GM04503 (cell line): ENCODE results near the gene EFCAB5.
"Not testable (repeated sequence)": the region's sequence is repeated elsewhere in the genome, so short reads cannot be mapped to it uniquely, and the experiment has no call there.

Experiments
- DNase-seq: peaks from one replicate; pipeline ENCODE4 v3.0.0-alpha.2; 2012; ENCODE audit warnings: low read depth

Gene EFCAB5

DNA sequence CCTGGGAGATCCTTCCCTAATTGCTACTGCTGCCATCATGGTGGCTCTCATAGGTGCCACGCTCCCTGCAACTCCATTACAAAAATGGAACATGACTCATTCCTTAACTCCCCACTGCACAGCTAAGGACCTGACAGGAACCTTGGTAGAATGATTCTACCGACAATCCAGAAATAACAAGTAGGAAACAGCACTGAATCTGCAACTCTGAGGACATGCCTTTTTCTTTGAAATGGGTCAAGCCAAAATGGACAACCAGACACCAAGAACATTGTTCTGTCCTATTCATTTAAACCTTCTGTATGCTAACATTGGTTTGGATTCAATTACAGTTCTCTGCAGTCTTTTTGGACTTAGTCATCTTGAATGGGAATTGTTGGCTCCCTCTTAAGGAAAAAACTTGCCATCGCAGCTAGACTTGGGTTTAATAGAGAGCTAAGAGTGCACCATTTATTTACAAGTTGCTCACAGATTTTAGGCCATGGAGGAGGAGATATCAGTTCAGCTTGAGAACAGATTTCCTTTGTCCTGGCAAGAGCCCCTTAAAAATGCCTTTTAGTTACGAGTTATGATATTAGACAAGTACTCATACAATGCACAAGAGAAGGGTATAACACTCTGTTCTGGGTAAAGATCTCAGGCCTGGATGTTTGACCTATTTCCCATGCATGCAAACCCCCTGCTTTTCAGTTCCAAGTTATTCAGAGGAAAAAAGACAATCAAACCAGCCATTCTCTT lies 154.2 kb downstream of the EFCAB5 start:
- peak; percentile 52 for DNase-seq

DNA sequence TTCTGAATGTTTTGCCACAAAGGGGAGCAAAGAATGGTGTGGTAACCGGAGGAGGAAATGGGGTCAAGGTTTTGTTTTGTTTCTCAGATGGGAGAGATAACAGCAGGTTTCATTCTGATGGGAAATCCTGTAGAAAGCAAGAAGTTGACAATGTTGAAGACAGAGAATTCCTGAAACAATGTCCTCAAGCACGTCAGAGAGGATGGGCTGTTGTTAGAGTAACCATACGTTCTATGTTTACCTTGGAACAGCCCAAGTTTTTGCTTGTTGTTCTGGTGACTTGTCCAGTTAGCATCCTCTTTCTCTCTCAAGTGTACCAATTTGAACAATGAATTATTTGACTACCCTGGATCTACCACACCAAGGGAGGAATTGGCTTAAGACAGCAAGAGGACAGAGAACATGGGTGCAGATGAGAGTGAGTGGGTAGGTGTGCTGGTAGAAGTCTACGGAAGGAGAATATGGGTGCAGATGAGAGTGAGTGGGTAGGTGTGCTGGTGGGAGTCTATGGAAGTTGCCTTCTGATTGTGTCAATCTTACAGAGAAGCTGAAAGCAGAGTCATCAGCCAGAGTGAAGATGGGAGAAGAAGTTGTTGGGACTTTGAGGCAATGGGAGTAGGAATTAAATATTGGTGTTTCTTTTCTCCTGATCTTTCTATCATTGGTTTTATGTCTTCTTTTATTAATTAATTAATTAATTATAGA lies 160.4 kb downstream of the EFCAB5 start:
- no peak for DNase-seq

DNA sequence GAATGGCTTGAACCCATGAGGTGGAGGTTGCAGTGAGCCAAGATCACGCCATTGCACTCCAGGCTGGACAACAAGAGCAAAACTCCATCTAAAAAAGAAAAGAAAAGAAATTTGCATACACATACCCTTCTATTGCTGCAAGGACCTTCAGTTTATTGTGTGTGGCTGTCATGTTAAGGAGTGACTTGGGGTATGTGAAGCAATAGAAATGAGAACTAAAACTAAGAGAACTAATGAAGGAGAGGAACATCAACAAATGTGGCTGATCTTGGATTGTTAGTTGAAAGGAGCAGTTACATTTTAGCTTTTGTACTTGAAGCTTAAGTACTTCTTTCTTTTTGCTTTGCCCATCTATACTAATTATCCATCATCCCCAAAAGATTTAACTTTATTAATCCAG lies 162.5 kb downstream of the EFCAB5 start:
- DNase-seq = no peak

DNA sequence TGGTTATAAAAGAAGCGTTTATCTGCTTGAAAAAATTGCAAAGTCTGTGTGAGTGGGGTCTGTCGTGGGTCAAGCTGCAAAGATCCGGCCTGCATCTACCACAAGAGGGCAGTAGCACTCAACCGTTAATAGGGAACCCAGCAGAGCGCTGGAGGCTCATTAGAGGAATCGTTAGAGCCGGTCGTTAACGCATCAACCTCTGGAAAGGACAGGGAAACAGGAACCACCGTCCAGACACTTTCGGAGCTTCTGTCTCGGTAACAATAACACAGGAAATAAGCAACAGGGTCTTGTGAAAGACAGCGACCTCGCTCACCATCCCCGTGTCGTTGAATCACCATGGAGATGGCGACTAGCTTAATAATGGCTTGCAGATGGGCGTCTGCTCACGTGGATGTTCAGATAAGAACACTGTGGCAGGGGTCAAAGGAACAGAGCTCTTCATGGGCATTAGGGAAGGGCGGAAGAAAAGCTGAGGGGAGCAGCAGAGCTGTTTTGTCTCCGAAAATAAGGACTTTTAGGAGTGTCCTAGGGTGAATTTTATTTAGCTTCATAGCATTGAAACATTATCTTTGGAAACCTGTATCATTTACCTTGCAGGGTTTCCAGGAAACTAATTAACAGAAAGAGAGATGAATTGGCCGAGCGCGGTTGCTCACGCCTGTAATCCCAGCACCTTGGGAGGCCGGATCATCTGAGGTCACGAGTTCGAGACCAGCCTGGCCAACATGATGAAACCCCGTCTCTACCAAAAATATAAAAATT lies 163.3 kb downstream of the EFCAB5 start:
- DNase-seq = peak; percentile 53

DNA sequence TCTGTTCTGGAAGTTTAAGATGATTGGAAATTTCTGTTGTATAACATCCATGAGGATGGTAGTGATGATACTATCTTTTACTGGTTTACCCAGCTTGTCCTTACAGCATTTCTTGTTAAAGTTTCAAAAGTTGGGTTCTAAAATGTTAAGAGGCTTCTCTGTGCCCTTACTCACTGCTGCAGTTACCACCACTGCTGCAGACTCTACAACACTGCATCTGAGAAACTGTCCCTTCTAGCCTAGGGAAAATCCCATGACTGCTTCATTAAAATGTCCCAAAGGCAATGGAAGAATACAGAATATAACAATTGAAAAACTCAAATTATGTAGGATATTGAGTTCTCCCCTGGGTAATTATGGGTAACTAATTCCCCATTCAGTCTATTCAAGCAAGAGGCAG lies 171.4 kb downstream of the EFCAB5 start:
- DNase-seq = no peak

DNA sequence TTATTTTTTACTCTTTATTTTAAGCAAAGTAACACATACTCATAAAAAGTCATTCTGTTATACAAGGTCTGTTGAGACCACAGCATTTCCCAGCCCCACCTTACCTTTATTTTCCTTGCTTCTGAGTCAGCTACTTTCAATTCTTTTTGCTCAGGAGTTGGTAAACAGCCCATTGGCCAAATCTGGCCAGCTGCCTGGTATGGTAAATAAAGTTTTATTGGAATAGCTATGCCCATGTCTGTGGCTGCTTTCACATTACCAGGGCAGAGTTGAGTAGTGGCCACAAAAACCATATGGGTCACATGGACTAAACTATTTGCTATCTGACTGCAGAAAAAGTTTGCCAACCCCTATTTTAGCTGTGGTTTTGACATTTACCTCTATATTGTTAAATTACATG lies 171.8 kb downstream of the EFCAB5 start:
- no peak for DNase-seq

DNA sequence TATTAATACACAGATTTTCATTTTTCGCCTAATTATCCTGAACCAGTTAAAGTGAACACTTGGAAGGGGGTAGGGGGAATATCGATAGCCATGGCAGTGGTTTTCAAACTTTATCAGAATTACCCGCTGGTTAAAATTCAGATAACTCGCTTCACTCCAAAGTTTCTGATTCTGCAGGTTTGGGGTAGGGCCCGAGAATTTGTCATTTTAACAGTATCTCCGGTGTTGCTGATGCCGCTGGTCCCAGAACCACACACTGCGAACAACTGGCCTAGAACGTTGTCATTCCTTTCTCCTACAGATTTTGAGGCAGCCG lies 174.9 kb downstream of the EFCAB5 start:
- no peak for DNase-seq

DNA sequence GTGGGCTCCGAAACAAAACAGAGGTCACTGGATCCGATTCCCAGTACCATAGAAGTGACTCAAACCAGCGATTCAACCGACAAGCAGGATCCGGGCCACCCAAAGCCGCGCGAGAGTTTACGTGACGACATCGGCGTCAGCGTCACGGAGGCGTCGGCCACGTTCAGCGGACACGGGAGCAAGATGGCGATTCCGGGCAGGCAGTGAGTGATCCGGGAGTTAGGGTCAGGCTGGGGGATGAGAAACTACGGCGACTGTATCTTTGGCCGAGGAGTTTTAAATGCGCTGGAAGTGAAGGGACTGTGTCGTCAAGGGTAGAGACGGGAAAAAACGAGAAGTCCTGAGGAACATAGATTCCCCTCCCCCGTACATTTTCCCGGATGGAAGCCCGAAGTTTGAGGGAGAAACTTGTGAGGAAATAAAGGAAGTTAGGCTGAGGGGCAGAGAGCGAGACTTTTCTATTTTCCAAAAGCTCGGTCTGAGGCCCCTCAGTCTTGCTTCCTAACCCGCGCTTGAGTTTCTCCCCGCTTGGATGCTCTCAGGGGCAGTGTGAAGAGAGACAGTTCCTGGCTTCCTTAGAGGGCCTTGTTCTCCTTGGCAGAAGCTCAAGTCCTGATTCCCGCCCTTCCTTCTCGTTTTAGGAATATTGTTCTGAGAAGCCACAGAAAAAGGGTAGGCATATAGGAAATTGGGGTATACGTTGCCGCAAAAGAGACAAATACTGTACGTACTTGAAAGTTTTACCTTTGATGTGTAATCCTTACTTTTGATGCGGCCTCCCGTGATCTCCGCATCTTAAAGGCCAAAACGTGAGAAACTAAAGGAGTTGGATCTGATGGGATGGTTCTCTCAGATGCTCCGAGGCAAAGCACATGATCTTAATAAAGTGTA lies 175.5 kb downstream of the EFCAB5 start, which contains the start of gene NSRP1:
TSS of gene NSRP1 (plus strand) at position 156 of the 891 bp plus-strand sequence. CDS start at position 184, 28 bp downstream.
- peak; percentile 74 for DNase-seq

DNA sequence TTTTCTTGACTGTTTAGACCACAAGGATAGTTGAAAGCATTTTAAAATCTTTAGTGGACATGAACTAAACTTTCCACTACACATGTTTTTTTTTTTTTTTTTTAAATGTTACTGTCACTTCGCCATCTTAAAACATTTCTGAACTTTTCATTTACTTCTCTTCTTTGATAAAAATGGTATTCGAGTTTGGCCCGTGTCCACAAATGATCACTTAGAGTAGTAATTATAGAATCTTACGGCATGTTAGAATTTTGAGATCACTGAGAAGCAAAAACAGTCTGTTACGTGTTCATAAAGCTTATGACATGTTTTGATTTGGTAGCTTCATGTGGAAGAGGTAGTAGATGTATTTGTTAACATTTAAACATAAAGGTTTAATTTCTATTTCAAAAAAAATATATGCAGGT lies 176.2 kb downstream of the EFCAB5 start:
- DNase-seq = no peak

DNA sequence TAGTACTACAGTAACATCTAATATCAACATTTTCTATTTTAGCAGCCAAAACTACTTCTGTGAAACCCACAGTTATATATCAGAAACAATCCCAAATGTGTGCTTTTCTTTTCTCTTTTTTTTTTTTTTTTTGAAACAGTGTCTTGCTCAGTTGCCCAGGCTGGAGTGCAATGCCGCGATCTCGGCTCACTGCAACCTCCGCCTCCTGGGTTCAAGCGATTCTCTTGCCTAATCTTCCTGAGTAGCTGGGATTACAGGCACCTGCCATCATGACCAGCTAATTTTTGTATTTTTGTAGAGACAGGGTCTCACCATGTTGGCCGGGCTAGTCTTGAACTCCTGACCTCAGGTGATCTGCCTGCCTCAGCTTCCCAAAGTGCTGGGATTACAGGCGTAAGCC lies 177.2 kb downstream of the EFCAB5 start:
- not testable (repeated sequence) for DNase-seq

DNA sequence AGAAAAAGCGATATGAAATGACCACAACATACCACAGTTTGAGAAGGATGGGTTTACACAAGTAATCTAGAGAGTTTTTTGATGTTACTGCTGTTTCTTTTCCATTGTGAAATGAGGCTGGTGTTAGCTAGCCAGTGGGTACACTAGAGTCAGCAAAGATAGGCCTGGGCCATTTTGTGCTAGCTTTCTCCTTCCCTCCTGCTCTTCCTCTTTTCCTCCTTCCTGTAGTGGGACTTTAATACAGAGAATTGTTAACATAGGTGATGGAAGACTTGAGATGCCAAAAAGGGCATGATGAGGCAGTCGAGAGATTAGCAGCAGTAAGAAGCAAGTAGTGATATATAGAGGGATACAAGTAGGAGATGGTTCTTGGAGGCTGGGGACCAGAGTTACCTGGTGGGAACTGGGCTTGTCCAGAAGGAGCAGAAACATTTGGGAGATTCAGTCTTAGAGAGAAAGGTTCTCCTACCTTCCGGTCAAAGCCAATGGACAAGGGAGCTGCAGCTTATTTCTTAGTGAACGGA lies 182.9 kb downstream of the EFCAB5 start:
- no peak for DNase-seq

DNA sequence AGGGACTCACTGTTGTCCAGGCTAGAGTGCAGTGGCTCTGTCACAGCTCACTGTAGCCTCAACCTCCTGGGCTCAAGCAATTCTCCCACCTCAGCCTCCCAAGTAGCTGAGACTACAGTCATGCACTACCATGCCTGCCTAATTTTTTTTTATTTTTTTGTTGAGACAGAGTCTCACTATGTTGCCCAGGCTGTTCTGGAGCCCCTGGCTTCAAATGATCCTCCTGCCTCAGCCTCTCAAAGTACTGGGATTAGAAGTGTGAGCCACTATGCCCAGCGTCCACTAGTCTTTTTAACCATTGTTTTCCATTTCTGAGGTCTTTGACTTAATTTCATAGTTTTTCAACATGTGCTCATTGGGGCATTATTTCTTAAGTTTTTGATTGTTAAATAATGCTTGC lies 188.7 kb downstream of the EFCAB5 start:
- DNase-seq = no peak

DNA sequence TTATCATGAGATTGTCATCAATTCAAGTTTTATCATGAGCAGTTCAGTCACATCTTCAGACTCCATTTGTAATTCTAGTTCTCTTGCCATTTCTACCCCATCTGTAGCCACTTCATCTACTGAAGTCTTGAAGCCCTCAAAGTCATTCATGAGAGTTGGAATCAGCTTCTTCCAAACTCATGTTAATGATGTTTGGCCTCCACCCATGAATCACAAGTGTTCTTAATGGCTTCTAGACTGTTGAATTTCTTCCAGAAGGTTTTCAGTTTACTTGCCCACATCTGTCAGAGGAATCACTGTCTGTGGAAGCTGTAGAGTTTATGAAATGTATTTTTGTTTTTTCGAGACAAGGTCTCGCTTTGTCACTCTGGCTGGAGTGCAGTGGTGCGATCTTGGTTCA lies 191.2 kb downstream of the EFCAB5 start:
- no peak for DNase-seq

DNA sequence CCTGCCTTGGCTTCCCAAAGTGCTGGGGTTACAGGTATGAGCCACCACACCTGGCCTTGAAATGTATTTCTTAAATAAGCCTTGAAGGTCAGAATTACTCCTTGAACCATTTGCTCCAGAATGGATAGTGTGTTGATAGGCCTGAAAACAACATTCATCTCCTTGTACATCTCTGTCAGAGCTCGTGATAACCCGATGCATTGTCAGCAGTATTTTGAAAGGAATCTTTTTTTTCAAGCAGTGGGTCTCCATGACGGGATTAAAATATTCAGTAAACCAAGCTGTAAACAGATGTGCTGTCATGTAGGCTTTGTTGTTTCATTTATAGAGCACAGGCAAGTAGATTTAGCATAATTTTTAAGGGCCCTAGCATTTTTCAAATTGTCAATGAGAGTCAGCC lies 191.8 kb downstream of the EFCAB5 start:
- DNase-seq = no peak

DNA sequence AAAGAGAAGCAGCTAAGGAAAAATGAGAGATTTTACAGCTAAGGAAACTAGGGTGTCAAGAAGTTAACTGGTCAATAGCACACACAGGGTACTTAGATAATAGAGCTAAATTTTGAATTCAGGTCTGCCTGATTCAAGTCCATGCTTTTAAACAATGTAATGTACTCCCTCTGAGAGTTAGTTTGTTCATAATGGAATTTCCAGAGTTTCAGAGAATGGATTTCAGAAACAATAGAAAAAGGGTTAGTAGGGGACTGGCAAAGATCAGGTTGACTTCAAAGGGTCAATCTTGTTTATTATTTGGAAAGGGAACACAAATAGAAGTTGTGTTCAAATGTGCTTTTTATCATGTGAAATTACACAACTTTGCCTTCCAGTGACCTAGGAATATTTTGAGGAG lies 193.1 kb downstream of the EFCAB5 start:
- no peak for DNase-seq

DNA sequence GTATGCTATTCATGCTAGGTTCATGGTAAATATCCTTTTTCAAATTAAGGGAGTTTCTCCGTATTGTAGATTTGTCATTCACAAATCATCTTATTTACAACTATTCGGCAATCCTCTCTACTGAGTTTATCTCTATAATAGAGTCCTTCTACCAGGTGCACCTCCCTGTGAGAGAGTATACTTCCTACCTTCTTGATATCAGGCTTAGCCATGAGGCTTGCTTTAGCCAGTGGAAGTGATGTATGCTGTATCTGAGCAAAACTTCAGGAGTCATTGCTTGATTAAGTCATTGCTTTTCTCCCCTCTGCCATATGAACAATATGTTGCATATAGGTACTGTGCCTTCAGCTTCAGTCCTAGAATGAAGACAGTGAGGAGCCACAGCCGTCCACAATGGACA lies 195.7 kb downstream of the EFCAB5 start:
- DNase-seq = no peak

DNA sequence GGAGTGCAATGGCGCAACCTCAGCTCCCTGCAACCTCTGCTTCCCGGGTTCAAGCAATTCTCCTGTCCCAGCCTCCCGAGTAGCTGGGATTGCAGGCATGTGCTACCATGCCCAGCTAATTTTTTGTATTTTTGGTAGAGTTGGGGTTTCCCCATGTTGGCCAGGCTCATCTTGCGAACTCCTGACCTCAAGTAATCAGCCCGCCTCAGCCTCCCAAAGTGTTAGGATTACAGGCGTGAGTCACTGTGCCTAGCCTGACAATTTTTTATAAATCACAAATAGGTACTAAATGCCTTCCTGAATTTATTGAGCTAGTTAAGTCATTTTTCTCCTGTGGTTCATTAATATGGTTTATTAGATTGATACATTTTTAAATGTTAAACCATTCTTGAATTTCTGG lies 206.4 kb downstream of the EFCAB5 start:
- not testable (repeated sequence) for DNase-seq

DNA sequence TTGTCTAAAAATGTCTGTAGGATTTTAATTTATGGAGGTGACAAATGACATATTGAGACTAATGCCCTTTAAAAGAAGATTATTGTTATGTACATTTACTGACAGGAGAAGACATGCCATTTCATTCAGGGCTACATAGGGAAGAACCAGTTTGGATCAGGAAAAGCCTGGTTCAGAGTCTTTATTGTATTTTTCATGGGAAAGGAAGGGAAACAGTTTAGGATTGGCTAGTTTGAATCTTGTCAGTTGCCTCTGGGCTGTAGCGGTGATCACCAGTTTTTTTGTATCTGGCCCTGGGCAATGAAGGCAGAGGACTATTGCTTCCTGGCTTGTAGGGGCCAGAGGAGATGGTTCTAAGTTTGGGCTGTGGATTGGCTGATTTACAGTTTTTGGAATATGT lies 206.9 kb downstream of the EFCAB5 start:
- no peak for DNase-seq

DNA sequence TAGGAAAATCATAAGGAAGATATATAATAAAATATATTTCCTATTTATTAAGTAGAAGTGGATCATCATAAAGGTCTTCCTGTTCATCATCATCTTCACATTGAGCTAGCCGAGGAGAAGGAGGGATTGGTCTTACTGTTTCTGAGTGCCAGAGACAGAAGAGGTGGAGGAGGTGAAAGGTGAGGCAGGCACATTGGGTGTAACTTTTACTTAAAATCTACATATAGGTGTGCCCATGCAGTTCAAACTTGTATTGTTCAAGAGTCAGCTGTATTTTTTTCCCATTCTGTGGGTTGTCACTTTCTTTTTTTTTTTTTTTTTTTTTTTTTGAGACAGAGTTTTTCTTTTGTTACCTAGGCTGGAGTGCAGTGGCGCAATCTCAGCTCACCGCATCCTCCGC lies 210.0 kb downstream of the EFCAB5 start:
- no peak for DNase-seq

DNA sequence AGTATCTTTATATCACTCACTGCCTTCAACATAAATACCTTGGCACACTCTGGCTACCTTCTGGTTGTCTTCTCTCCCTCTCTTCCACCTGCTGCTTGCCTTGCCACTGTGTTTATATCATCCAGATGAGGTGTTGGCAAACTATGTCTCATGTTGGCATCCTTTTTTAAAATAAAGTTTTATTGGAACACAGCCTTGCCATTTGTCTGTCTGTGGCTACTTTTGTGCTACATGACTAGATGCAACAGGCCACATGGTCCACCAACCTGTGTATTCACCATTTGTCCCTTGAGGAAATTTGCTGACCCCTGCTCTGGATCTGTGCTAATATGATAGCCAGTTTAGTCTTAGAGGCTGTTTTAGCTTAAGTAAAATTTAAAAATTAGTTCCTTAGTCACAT lies 212.0 kb downstream of the EFCAB5 start:
- no peak for DNase-seq

DNA sequence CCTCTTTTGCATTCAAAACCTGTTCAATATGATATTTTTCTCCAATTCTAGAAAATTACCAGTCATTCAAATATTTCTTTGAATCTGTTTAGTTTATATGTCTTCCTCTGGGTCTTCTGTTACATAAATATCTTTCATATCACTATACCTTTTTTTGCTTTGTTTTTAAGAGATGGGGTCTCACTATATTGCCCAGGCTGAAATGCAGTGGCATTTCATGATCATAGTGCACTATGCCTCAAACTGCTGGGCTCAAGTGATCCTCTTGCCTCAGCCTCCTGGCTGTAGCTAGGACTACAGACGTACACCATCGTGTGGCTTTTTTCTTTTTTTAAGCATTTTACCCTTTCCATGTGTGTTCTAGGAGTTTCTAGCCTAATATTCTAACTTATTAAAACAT lies 214.0 kb downstream of the EFCAB5 start:
- no peak for DNase-seq
